Prostate gland (tissue), 2 donors: ENCODE results near the gene TRIM45.
"Not testable (repeated sequence)": the region's sequence is repeated elsewhere in the genome, so short reads cannot be mapped to it uniquely, and the experiment has no call there.

Experiments
- CTCF ChIP-seq, 4 experiments: fragments of 200-600 bp in 2 of 4; fragments of 450-650 bp in 2 of 4; sonication (generic) in 2 of 4; IDR thresholded peaks; 1 replicate in 3 of 4; 2 replicates in 1 of 4; pipeline ENCODE4 v1.5.1; 2016 to 2019; ENCODE audit warnings: antibody characterized with exemption in 4 of 4, mild to moderate bottlenecking in 2 of 4, moderate library complexity in 2 of 4
- POLR2AphosphoS5 ChIP-seq: sonication (generic); formaldehyde crosslinking; IDR thresholded peaks from one replicate; pipeline ENCODE4 v1.6.1; 2017; ENCODE audit warnings: antibody characterized with exemption

GRCh38 chr1:117101858-117102257, 19.7 kb downstream of the TRIM45 start:
- TF ChIP-seq CTCF (IDR thresholded peaks at IDR 0.05); POLR2AphosphoS5: not testable (repeated sequence)
